Panc1 (cell line): Measurements from ENCODE around the gene NPTXR. TPM values are rescaled to one million over a fixed set of nuclear protein-coding genes. Genes with fewer than 3 reads are reported as not detected.

Source experiments
- ATAC-seq: fragments of 200-7000 bp; cut with Tn5 transposase; 2 replicates; pipeline ENCODE4 v1.9.1; 2020; ENCODE audit warnings: mild to moderate bottlenecking, moderate library complexity
- BruUV-seq: library from RNA; stranded (reverse); fragments of 400-500 nt; replicated peaks from 2 replicates; lab custom pipeline; 2021; lab: Mats Ljungman, UMichigan
- CTCF ChIA-PET: fragments of 300-600 bp; sonication (Branson Sonifier 250); formaldehyde crosslinking; loops from one replicate; lab custom pipeline; 2022; ENCODE audit warnings: antibody characterized with exemption; lab: Charles Lee
- POLR2A ChIA-PET: fragments of 300-600 bp; sonication (Branson Sonifier 250); formaldehyde crosslinking; loops from one replicate; lab custom pipeline; 2022; ENCODE audit warnings: antibody characterized with exemption; lab: Charles Lee
- DNase-seq: peaks from one replicate; pipeline ENCODE4 v3.0.0-alpha.2; 2010; ENCODE audit warnings: low read depth, low spot score
- H3K27ac ChIP-seq: 2 replicates; pipeline ENCODE4 v1.5.1; 2011; ENCODE audit warnings: mild to moderate bottlenecking, low read length, inconsistent platforms
- H3K27me3 ChIP-seq: fragments of 200-500 bp; sonication (Bioruptor generic); 2 replicates; pipeline ENCODE4 v1.6.0; 2014; ENCODE audit warnings: low read length, inconsistent platforms; ENCODE audit not compliant: control insufficient read depth, insufficient read depth
- H3K36me3 ChIP-seq: fragments of 200-500 bp; sonication (Bioruptor generic); 2 replicates; pipeline ENCODE4 v1.5.1; 2014; ENCODE audit warnings: inconsistent platforms, mild to moderate bottlenecking, low read length, moderate library complexity; ENCODE audit not compliant: control insufficient read depth, insufficient read depth
- H3K4me1 ChIP-seq: 2 replicates; pipeline ENCODE4 v1.5.1; 2011; ENCODE audit warnings: inconsistent platforms, mild to moderate bottlenecking, low read length, moderate library complexity; ENCODE audit not compliant: control insufficient read depth, insufficient read depth
- H3K4me3 ChIP-seq, 2 experiments: 2 replicates each; pipeline ENCODE4 v1.5.1; 2011 to 2012; ENCODE audit warnings: low read depth in 2 of 2, low read length in 2 of 2, mild to moderate bottlenecking in 2 of 2, inconsistent platforms in 1 of 2, moderate library complexity in 1 of 2
- H3K9me3 ChIP-seq: fragments of 200-500 bp; sonication (Bioruptor generic); 2 replicates; pipeline ENCODE4 v1.5.1; 2014; ENCODE audit warnings: low read depth, mild to moderate bottlenecking, inconsistent platforms, low read length, moderate library complexity; ENCODE audit not compliant: control insufficient read depth, insufficient read depth
- POLR2AphosphoS5 ChIP-seq: IDR thresholded peaks from 2 replicates; pipeline ENCODE4 v1.6.1; 2012; ENCODE audit warnings: mild to moderate bottlenecking, low read depth, low read length, moderate library complexity
- SIN3A ChIP-seq: IDR thresholded peaks from 2 replicates; pipeline ENCODE4 v1.6.1; 2012; ENCODE audit warnings: low read depth, mild to moderate bottlenecking, low read length, moderate library complexity, borderline replicate concordance; ENCODE audit not compliant: insufficient read depth
- TCF7L2 ChIP-seq: IDR thresholded peaks from 2 replicates; pipeline ENCODE4 v1.6.1; 2011; ENCODE audit warnings: mild to moderate bottlenecking, low read depth, low read length, inconsistent platforms
- in situ Hi-C: cut with HindIII; loops from 2 replicates; pipeline ENCODE4 v1.10.0; 2016; ENCODE audit warnings: low sequenced_read_pairs, low pct_unique_long_range_greater_than_20kb
- intact Hi-C: fragments of 100-400 bp; cut with micrococcal nuclease; formaldehyde crosslinking; loops from one replicate; pipeline ENCODE4 v1.10.0; 2022; ENCODE audit not compliant: unreplicated experiment
- total RNA-seq: library from RNA; stranded (reverse); gene quantifications from one replicate; pipeline ENCODE4 v1.2.1, GENCODE V29; 2021; ENCODE audit not compliant: unreplicated experiment
- TF ChIP-seq, protein P1 (sequence below), 2 experiments: IDR thresholded peaks; 2 replicates each; pipeline ENCODE4 v1.6.1; 2011 to 2012; ENCODE audit warnings: low read depth in 2 of 2, control low read depth in 1 of 2, low read length in 1 of 2, mild to moderate bottlenecking in 1 of 2, moderate library complexity in 1 of 2; ENCODE audit not compliant: insufficient read depth in 1 of 2
- TF ChIP-seq, protein P2 (sequence below): fragments of 450-650 bp; IDR thresholded peaks from 2 replicates; pipeline ENCODE4 v1.5.1; 2017; ENCODE audit warnings: mild to moderate bottlenecking

NPTXR gene
- total RNA-seq, 1 experiment from 2014 or later, result 32.6 TPM

- no peak for DNase-seq
- H3K4me3 ChIP-seq, result no peak overlapping the region
- ATAC-seq, result 0 out of 2 replicates have a peak, but pooled peaks have one; percentile 17
- H3K27me3 ChIP-seq, result no peaks in the 10 kb centered on the region
- no TSS peak for BruUV-seq
- intact Hi-C loops, result no loop called here
- H3K36me3 ChIP-seq, result no peaks in the 10 kb centered on the region
- in situ Hi-C loops, result no loop called here
- TF ChIP-seq, protein P1, sequence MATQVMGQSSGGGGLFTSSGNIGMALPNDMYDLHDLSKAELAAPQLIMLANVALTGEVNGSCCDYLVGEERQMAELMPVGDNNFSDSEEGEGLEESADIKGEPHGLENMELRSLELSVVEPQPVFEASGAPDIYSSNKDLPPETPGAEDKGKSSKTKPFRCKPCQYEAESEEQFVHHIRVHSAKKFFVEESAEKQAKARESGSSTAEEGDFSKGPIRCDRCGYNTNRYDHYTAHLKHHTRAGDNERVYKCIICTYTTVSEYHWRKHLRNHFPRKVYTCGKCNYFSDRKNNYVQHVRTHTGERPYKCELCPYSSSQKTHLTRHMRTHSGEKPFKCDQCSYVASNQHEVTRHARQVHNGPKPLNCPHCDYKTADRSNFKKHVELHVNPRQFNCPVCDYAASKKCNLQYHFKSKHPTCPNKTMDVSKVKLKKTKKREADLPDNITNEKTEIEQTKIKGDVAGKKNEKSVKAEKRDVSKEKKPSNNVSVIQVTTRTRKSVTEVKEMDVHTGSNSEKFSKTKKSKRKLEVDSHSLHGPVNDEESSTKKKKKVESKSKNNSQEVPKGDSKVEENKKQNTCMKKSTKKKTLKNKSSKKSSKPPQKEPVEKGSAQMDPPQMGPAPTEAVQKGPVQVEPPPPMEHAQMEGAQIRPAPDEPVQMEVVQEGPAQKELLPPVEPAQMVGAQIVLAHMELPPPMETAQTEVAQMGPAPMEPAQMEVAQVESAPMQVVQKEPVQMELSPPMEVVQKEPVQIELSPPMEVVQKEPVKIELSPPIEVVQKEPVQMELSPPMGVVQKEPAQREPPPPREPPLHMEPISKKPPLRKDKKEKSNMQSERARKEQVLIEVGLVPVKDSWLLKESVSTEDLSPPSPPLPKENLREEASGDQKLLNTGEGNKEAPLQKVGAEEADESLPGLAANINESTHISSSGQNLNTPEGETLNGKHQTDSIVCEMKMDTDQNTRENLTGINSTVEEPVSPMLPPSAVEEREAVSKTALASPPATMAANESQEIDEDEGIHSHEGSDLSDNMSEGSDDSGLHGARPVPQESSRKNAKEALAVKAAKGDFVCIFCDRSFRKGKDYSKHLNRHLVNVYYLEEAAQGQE (IDR thresholded peaks at IDR 0.05; ENCODE audit: insufficient read depth in 1 of 2, low read depth in 2 of 2, low read length in 1 of 2), result no peak
- TF ChIP-seq TCF7L2, result no peak
- TF ChIP-seq, protein P2, sequence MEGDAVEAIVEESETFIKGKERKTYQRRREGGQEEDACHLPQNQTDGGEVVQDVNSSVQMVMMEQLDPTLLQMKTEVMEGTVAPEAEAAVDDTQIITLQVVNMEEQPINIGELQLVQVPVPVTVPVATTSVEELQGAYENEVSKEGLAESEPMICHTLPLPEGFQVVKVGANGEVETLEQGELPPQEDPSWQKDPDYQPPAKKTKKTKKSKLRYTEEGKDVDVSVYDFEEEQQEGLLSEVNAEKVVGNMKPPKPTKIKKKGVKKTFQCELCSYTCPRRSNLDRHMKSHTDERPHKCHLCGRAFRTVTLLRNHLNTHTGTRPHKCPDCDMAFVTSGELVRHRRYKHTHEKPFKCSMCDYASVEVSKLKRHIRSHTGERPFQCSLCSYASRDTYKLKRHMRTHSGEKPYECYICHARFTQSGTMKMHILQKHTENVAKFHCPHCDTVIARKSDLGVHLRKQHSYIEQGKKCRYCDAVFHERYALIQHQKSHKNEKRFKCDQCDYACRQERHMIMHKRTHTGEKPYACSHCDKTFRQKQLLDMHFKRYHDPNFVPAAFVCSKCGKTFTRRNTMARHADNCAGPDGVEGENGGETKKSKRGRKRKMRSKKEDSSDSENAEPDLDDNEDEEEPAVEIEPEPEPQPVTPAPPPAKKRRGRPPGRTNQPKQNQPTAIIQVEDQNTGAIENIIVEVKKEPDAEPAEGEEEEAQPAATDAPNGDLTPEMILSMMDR, result no peak
- no peak for TF ChIP-seq POLR2AphosphoS5
- no peak for TF ChIP-seq SIN3A
- ChIA-PET CTCF (no interaction called here), POLR2A (no interaction called here)
- no peak overlapping the region for H3K27ac ChIP-seq
- no peaks in the 10 kb centered on the region for H3K9me3 ChIP-seq
- H3K4me1 ChIP-seq, result peaks cover 9% of the 10 kb centered on the region; the same call in 1 of the 2 replicates
Observed at GRCh38 chr22:38833061-38833460, 10.8 kb downstream of the NPTXR start.

DNA sequence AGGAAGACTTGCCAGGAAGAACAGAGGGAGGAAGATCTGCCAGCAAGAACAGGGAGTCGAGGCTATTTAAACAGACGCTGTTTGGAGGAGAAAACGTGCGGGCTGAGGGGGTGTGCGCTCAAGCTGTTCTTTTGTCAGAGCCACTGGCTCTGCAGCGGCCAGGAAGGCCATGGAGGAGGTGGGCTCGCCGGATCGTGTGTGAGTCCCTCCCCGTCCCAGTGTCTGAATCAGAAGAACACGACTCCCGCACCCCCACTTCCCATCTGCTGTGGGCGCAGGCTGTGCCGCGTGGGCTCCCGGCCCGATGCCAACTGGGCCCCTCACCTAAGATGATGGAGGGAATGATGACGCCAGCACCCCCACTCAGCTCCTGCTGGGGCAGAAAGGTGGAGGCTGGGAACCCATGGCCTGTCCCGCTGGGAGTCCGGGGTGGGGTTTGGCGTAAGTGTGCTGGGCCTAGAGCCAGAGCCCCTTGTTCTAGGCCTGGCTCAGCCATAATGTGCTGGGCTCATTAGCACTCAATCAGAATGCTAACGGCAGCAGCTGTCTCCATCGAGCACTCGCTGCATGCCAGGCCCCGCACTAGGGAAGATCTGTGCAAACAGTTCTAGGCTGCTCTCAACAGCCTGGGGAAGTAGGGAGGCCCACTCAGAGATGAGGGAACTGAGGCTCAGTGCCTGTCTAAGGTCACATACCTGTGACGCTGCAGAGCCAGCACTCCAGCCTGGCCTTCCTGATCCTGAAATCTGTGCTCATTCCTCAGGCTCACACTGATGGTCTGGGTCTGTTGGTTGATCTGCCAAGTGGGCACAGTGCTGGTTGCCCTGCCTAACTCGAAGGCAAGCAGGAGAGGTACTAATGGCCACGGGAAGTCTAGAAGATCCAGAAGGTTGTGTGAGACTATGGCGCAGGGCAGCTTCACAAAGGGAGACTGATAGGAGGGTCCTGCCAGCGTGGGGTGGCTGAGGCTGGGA is 11.5 kb downstream of the NPTXR start:
- DNase-seq (no peak), ATAC-seq (0 out of 2 replicates have a peak, but pooled peaks have one; percentile 22)
- no TSS peak for BruUV-seq
- Histone ChIP-seq H3K9me3 (no peaks in the 10 kb centered on the region), H3K4me1 (peaks cover 7% of the 10 kb centered on the region; the same call in 1 of the 2 replicates), H3K36me3 (no peaks in the 10 kb centered on the region), H3K27me3 (no peaks in the 10 kb centered on the region), H3K27ac (no peak overlapping the region), H3K4me3 (no peak overlapping the region)
- POLR2A ChIA-PET, result no interaction called here
- in situ Hi-C loops, result no loop called here
- CTCF ChIA-PET, result no interaction called here
- intact Hi-C loops, result no loop called here
- TF ChIP-seq POLR2AphosphoS5, result no peak
- TF ChIP-seq, protein P2, result no peak
- TF ChIP-seq TCF7L2, result no peak
- TF ChIP-seq, protein P1 (IDR thresholded peaks at IDR 0.05; ENCODE audit: insufficient read depth in 1 of 2, low read depth in 2 of 2, low read length in 1 of 2), result no peak
- TF ChIP-seq SIN3A, result no peak
